HG03342 (cell line): ENCODE measurements around the gene SPRYD3.
"Not testable (repeated sequence)": the region's sequence is repeated elsewhere in the genome, so short reads cannot be mapped to it uniquely, and the experiment has no call there.

Source experiments
- ATAC-seq: cut with Tn5 transposase; IDR thresholded peaks from one replicate; pipeline ENCODE4 v1.9.1; 2021; ENCODE audit warnings: mild to moderate bottlenecking, moderate library complexity; ENCODE audit not compliant: unreplicated experiment

The SPRYD3 gene

DNA sequence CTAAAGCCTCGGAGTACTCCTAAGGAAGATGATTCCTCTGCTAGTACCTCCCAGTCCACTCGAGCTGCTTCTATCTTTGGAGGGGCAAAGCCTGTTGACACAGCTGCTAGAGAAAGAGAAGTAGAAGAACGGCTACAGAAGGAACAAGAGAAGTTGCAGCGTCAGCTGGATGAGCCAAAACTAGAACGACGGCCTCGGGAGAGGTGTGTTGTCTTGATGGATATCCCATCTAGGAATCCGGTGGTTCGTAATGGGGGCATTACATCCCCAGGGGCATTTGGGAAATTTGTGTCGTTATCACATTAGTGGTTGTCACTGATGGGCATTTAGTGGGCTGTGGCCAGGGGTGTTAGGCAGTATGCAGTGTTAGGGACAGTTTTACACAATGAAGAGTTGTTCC, 45.4 kb downstream of the SPRYD3 start:
- ATAC-seq: not testable (repeated sequence)

DNA sequence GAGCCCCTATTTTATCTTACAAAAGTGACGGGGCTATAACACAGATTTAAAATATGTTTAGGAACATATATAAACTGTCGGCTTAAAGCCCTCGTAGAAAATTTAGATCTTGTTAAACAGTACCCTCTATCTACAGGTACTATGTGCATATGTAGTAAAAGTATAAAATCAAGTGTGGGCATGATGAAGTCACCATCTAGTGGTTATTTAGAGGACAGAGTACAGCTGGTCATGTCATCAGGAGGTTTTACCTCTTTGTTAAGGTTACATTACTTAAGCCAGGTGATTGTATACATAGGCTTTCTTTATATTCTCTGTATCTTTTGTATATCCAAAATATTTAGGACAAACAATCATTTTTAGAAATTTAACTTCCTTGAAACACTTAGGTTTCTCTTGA, 47.6 kb downstream of the SPRYD3 start:
- no peak for ATAC-seq

DNA sequence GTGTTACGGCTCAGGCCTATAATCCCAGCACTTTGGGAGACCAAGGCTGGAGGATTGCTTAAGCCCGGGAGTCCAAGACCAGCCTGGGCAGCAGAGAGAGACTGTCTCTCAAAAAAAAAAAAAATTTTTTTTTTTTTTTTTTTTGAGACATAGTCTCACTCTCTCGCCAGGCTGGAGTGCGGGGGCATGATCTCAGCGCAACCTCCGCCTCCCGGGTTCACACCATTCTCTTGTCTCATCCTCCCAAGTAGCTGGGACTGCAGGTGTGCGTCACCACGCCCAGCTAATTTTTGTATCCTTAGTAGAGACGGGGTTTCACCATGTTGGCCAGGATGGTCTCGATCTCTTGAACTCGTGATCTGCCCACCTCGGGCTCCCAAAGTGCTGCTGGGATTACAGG, 52.2 kb downstream of the SPRYD3 start:
- not testable (repeated sequence) for ATAC-seq

DNA sequence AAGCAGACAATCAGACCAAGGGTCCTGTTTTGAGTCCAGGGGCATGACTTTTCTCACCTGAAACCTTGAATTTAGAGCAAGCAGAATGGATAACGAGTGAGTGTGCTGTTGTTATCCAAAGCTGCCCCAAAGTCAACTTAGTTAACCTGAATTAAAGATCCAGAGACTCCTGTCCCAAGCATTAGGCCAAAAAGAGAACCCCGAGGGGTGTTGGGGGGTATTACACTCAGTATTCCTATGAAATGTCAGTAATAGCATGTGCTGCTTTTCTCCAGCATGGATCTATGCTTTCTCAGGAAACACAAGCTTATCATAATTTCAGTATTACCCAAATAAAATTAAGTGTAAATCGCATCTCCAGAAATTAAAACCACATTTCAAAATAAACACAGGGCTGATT, 53.9 kb downstream of the SPRYD3 start:
- ATAC-seq: no peak

DNA sequence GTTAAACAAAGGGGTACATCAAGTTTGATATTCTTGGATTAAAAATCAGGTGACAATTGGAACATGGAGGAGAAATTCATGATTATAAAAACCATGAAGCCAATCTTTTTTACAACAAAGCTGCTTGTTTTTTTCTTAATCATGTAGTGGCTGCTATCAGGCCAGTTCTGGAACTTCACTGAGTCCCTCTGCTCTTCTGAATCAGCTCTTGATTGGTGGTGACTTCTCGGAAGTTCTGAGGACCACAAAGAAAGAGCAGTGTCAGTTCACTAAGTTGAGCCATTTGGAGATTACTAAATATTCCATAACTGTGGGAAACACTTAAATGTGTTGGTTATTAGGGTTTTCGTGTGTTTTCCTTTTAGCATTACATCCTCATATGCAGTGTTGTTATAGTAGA, 64.5 kb downstream of the SPRYD3 start:
- ATAC-seq: no peak
